Caco-2 (cell line): ENCODE measurements around the gene SF3B5. TPM values are rescaled to one million over a fixed set of nuclear protein-coding genes. Genes with fewer than 3 reads are reported as not detected.
"Not testable (repeated sequence)": the region's sequence is repeated elsewhere in the genome, so short reads cannot be mapped to it uniquely, and the experiment has no call there.

Experiments used
- BruUV-seq: library from RNA; stranded (reverse); fragments of 400-500 nt; replicated peaks from 2 replicates; lab custom pipeline; 2021; lab: Mats Ljungman, UMichigan
- CTCF ChIA-PET: fragments of 300-600 bp; sonication (Branson Sonifier 250); formaldehyde crosslinking; loops from one replicate; lab custom pipeline; 2022; ENCODE audit warnings: antibody characterized with exemption; lab: Charles Lee
- POLR2A ChIA-PET: fragments of 300-600 bp; sonication (Branson Sonifier 250); formaldehyde crosslinking; loops from one replicate; lab custom pipeline; 2022; ENCODE audit warnings: antibody characterized with exemption; lab: Charles Lee
- DNase-seq, 2 experiments: peaks; one replicate each; pipeline versions ENCODE4 v3.0.0 to v3.0.0-alpha.2; 2020 to 2022
- H3K27me3 ChIP-seq: replicated peaks from 2 replicates; pipeline ENCODE4 v1.6.0; 2011; ENCODE audit warnings: low read length; ENCODE audit not compliant: control insufficient read depth, insufficient read depth
- H3K36me3 ChIP-seq: 2 replicates; pipeline ENCODE4 v1.5.1; 2011; ENCODE audit warnings: low read length; ENCODE audit not compliant: control insufficient read depth, insufficient read depth
- H3K4me1 ChIP-seq: fragments of 250-450 bp; sonication (Bioruptor Pico); 2 replicates; pipeline ENCODE4 v1.5.1; 2020; ENCODE audit warnings: mild to moderate bottlenecking
- H3K4me3 ChIP-seq: 2 replicates; pipeline ENCODE4 v1.5.1; 2011; ENCODE audit warnings: low read depth, mild to moderate bottlenecking, control low read depth, low read length
- H3K9me3 ChIP-seq: fragments of 250-450 bp; sonication (Bioruptor Pico); 2 replicates; pipeline ENCODE4 v1.5.1; 2020; ENCODE audit warnings: mild to moderate bottlenecking, moderate library complexity
- H3K27ac Mint-ChIP-seq: one replicate; pipeline ENCODE4 v1.8.0; 2022; ENCODE audit warnings: mixed read lengths; ENCODE audit not compliant: unreplicated experiment
- H3K27me3 Mint-ChIP-seq: one replicate; pipeline ENCODE4 v1.8.0; 2022; ENCODE audit warnings: mixed read lengths; ENCODE audit not compliant: insufficient read depth, unreplicated experiment
- H3K36me3 Mint-ChIP-seq: one replicate; pipeline ENCODE4 v1.8.0; 2022; ENCODE audit warnings: mild to moderate bottlenecking, mixed read lengths; ENCODE audit not compliant: insufficient read depth, unreplicated experiment
- H3K4me1 Mint-ChIP-seq: one replicate; pipeline ENCODE4 v1.8.0; 2022; ENCODE audit warnings: low read depth, mixed read lengths; ENCODE audit not compliant: unreplicated experiment
- H3K4me3 Mint-ChIP-seq: one replicate; pipeline ENCODE4 v1.8.0; 2022; ENCODE audit warnings: mild to moderate bottlenecking, moderate library complexity, mixed read lengths; ENCODE audit not compliant: unreplicated experiment
- H3K9me3 Mint-ChIP-seq: one replicate; pipeline ENCODE4 v1.8.0; 2022; ENCODE audit warnings: mixed read lengths; ENCODE audit not compliant: unreplicated experiment
- intact Hi-C: fragments of 100-400 bp; cut with micrococcal nuclease; formaldehyde crosslinking; loops from one replicate; pipeline ENCODE4 v1.10.0; 2022; ENCODE audit not compliant: unreplicated experiment
- total RNA-seq: library from RNA; stranded (reverse); gene quantifications from 2 replicates; pipeline ENCODE4 v1.2.3, GENCODE V29; 2022
- TF ChIP-seq, protein P1 (sequence below), 2 experiments: fragments of 200-600 bp in 1 of 2; IDR thresholded peaks; 1 replicate in 1 of 2; 2 replicates in 1 of 2; pipeline versions ENCODE4 v1.5.1 to v1.8.0; 2011 to 2022; ENCODE audit warnings: antibody characterized with exemption in 1 of 2, control low read depth in 1 of 2, inconsistent platforms in 1 of 2, low read depth in 1 of 2, low read length in 1 of 2, mild to moderate bottlenecking in 1 of 2, moderate library complexity in 1 of 2; ENCODE audit not compliant: insufficient read depth in 1 of 2, severe bottlenecking in 1 of 2, unreplicated experiment in 1 of 2

SF3B5 gene
- total RNA-seq, 1 experiment from 2014 or later, result 84.6 TPM

GRCh38 chr6:144134176-144134575, 38.8 kb upstream of the SF3B5 start:
- H3K36me3 ChIP-seq, result no peaks in the 10 kb centered on the region
- TF ChIP-seq, protein P1, sequence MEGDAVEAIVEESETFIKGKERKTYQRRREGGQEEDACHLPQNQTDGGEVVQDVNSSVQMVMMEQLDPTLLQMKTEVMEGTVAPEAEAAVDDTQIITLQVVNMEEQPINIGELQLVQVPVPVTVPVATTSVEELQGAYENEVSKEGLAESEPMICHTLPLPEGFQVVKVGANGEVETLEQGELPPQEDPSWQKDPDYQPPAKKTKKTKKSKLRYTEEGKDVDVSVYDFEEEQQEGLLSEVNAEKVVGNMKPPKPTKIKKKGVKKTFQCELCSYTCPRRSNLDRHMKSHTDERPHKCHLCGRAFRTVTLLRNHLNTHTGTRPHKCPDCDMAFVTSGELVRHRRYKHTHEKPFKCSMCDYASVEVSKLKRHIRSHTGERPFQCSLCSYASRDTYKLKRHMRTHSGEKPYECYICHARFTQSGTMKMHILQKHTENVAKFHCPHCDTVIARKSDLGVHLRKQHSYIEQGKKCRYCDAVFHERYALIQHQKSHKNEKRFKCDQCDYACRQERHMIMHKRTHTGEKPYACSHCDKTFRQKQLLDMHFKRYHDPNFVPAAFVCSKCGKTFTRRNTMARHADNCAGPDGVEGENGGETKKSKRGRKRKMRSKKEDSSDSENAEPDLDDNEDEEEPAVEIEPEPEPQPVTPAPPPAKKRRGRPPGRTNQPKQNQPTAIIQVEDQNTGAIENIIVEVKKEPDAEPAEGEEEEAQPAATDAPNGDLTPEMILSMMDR (IDR thresholded peaks at IDR 0.05; ENCODE audit: insufficient read depth in 1 of 2, low read depth in 1 of 2, low read length in 1 of 2, severe bottlenecking in 1 of 2, unreplicated experiment in 1 of 2), result no peak
- no peaks in the 10 kb centered on the region for H3K4me1 ChIP-seq
- no peaks in the 10 kb centered on the region for H3K27me3 ChIP-seq
- no peaks in the 10 kb centered on the region for H3K9me3 ChIP-seq
- no peak overlapping the region for H3K27ac Mint-ChIP-seq
- H3K4me3 ChIP-seq, result no peak overlapping the region
- ChIA-PET POLR2A (no interaction called here), CTCF (no interaction called here)
- no peaks in the 10 kb centered on the region for H3K27me3 Mint-ChIP-seq
- intact Hi-C loops, result no loop called here
- H3K36me3 Mint-ChIP-seq, result no peaks in the 10 kb centered on the region
- DNase-seq, result no peak
- no peaks in the 10 kb centered on the region for H3K4me1 Mint-ChIP-seq
- no TSS peak for BruUV-seq
- H3K9me3 Mint-ChIP-seq, result no peaks in the 10 kb centered on the region
- H3K4me3 Mint-ChIP-seq, result no peak overlapping the region

DNA sequence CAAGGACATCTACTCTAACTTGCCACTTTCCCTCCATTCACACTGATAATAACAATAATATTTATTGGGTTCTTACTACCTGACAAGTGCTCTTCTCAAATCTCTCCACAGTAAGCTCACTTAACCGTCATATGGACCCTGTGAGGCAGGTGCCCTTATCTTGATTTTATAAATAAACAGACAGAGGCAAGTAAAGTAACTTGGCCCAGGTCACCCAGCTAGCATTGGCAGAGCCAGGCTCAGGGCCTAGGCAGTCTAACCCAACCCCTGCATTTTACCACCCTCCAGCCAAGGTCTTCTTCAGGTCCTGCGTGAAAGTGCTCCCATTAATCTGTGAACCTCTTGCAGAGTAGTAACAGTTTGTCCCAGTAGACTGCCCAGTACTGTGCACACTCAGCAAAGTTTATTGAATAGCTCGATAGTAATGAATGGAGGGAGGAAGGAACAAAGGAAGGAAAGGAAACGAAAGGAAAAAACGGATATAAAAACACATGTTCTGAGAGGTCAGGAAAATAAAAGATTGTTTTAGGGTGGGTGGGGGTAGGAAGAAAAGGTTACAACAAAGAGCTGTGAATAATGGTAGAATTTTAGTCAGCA, 38.0 kb upstream of the SF3B5 start:
- no peaks in the 10 kb centered on the region for H3K36me3 Mint-ChIP-seq
- H3K27ac Mint-ChIP-seq, result no peak overlapping the region
- H3K4me1 ChIP-seq, result no peaks in the 10 kb centered on the region
- no TSS peak for BruUV-seq
- H3K27me3 ChIP-seq, result no peaks in the 10 kb centered on the region
- H3K36me3 ChIP-seq, result no peaks in the 10 kb centered on the region
- no peak for DNase-seq
- no peaks in the 10 kb centered on the region for H3K9me3 Mint-ChIP-seq
- POLR2A ChIA-PET, result no interaction called here
- H3K4me3 ChIP-seq, result no peak overlapping the region
- H3K4me1 Mint-ChIP-seq, result no peaks in the 10 kb centered on the region
- intact Hi-C loops, result no loop called here
- CTCF ChIA-PET, result no interaction called here
- no peak overlapping the region for H3K4me3 Mint-ChIP-seq
- H3K27me3 Mint-ChIP-seq, result no peaks in the 10 kb centered on the region
- H3K9me3 ChIP-seq, result no peaks in the 10 kb centered on the region
- TF ChIP-seq, protein P1 (IDR thresholded peaks at IDR 0.05; ENCODE audit: insufficient read depth in 1 of 2, low read depth in 1 of 2, low read length in 1 of 2, severe bottlenecking in 1 of 2, unreplicated experiment in 1 of 2), result no peak

DNA sequence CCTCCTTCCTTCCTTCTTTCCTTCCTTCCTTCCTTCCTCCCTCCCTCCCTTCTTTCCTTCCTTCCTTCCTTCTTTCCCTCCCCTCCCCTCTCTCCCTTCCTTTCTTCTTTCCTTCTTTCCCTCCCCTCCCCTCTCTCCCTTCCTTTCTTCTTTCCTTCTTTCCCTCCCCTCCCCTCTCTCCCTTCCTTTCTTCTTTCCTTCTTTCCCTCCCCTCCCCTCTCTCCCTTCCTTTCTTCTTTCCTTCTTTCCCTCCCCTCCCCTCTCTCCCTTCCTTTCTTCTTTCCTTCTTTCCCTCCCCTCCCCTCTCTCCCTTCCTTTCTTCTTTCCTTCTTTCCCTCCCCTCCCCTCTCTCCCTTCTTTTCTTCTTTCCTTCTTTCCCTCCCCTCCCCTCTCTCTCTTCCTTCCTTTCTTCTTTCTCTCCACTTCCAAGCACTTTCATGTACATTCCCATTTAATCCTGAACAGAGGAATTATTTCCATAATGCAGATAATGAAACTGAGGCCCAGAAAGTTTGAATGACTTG, 36.9 kb upstream of the SF3B5 start:
- H3K9me3 Mint-ChIP-seq, BruUV-seq, H3K27me3 Mint-ChIP-seq, H3K9me3 ChIP-seq, POLR2A ChIA-PET, H3K4me1 Mint-ChIP-seq, H3K27me3 ChIP-seq, H3K27ac Mint-ChIP-seq, intact Hi-C loops, H3K36me3 Mint-ChIP-seq, H3K4me3 ChIP-seq, DNase-seq, H3K36me3 ChIP-seq, H3K4me1 ChIP-seq, CTCF ChIA-PET, H3K4me3 Mint-ChIP-seq: not testable (repeated sequence)
